Fibroblast of the aortic adventitia (primary cell): Measurements from ENCODE around the gene C2orf80. TPM values are rescaled to one million over a fixed set of nuclear protein-coding genes. Genes with fewer than 3 reads are reported as not detected.

Source experiments
- DNase-seq: peaks from one replicate; pipeline ENCODE4 v3.0.0-alpha.2; 2010; ENCODE audit warnings: low read depth
- H3K4me3 ChIP-seq: 2 replicates; pipeline ENCODE4 v1.5.1; 2011; ENCODE audit warnings: low read depth, mild to moderate bottlenecking, control low read depth, low read length, moderate library complexity
- total RNA-seq: library from RNA; depleted of rRNA; stranded (reverse); fragments of >200 nt; gene quantifications from 2 replicates; pipeline ENCODE4 v1.2.3, GENCODE V29; 2012; ENCODE audit warnings: low replicate concordance
- TF ChIP-seq, protein P1 (sequence below): IDR thresholded peaks from 2 replicates; pipeline ENCODE4 v1.5.1; 2011; ENCODE audit warnings: mild to moderate bottlenecking, low read length, control low read depth, inconsistent platforms; ENCODE audit not compliant: insufficient read depth

Gene C2orf80
- total RNA-seq, 1 donor = not detected

DNA sequence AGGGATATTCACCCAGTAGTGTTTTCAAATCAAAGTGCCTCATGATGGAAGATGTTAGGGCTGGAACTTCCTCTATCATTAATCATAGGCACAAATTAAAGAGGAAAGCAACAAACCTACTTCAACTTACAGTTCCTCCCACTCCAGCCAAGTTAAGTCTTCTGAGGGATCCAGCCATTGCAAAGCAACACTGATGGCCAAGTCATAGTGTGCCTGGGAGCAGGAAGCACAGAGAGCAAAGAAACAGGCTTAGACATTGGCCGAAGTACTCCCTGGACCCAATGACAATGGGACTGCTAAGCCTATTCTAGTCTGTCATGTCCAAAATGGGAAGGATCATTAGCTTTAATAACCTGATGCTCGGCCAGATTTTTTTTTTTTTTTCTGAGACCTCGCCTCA is 7.0 kb downstream of the C2orf80 start:
- H3K4me3 ChIP-seq = no peak overlapping the region
- TF ChIP-seq, protein P1, sequence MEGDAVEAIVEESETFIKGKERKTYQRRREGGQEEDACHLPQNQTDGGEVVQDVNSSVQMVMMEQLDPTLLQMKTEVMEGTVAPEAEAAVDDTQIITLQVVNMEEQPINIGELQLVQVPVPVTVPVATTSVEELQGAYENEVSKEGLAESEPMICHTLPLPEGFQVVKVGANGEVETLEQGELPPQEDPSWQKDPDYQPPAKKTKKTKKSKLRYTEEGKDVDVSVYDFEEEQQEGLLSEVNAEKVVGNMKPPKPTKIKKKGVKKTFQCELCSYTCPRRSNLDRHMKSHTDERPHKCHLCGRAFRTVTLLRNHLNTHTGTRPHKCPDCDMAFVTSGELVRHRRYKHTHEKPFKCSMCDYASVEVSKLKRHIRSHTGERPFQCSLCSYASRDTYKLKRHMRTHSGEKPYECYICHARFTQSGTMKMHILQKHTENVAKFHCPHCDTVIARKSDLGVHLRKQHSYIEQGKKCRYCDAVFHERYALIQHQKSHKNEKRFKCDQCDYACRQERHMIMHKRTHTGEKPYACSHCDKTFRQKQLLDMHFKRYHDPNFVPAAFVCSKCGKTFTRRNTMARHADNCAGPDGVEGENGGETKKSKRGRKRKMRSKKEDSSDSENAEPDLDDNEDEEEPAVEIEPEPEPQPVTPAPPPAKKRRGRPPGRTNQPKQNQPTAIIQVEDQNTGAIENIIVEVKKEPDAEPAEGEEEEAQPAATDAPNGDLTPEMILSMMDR = no peak
- peak; percentile 9 for DNase-seq

DNA sequence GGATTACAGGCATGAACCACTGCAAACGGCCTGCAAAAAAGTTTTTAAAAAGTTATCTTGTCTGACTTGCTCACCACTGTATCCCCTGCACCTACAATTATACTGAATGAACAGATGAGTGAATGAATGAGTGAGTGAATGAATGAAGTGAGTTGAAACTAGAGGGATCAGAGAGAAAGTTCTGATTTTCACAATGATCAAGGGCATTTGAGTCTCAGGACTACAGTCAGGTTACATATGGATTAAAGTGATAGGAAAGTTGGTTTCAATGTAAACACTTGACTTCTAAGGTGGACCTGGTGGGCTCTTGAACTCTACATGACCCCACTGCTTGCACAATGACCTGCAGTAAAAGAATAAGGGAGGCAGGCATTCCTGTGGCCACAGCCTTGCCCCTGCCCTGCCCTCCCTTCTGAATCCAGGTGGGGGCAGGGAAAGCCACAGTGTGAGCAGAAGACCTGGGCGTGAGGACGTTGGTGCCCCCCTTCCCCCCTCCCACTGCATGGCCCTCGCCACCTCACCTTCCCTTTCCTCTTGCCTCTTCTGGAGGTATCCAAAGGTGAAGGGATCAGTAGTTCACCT is 10.7 kb downstream of the C2orf80 start:
- no peak overlapping the region for H3K4me3 ChIP-seq
- TF ChIP-seq, protein P1 = no peak
- no peak for DNase-seq

GRCh38 chr2:208175840-208176153 is 14.0 kb downstream of the C2orf80 start:
- H3K4me3 ChIP-seq = no peak overlapping the region
- DNase-seq = no peak
- TF ChIP-seq, protein P1 = no peak

DNA sequence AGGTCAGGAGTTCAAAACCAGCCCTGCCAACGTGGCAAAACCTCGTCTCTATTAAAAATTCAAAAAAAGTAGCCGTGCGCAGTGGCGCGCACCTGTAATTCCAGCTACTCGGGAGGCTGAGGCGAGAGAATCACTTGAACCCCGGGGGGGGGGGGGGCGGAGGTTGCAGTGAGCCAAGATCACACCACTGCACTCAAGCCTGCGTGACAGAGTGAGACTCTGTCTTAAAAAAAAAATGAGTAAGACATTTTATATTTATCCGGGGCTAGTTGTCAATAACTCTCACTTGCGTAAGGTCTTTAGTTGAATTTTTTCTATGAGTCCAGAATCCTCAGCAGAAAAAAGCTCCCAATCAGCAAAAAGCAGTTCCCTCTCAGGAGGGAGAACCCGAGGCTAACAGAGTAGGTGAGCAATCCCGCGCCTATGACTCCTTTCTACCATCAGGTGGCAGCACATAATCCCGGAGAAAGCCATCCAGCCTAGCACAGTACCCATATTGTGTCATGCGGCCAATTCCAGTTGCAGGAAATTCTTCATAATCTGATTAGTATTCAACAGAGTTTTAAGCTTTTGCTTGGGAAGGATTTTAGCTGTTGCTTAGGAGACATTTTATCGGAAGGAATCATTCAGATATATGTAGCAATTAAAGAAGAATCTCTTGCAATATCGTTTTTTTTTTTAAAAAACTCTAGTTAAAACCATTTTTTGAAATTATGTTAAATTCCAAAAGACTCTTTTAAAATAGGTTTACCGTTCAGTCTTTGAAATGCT is 14.6 kb downstream of the C2orf80 start:
- peak; percentile 88 for DNase-seq
- TF ChIP-seq, protein P1 = peak; percentile 95

GRCh38 chr2:208174144-208174543 is 15.7 kb downstream of the C2orf80 start:
- H3K4me3 ChIP-seq = no peak overlapping the region
- TF ChIP-seq, protein P1 = no peak
- DNase-seq = no peak

More for the DNA sequence above, 14.6 kb downstream of the C2orf80 start:
- H3K4me3 ChIP-seq = no peak overlapping the region

DNA sequence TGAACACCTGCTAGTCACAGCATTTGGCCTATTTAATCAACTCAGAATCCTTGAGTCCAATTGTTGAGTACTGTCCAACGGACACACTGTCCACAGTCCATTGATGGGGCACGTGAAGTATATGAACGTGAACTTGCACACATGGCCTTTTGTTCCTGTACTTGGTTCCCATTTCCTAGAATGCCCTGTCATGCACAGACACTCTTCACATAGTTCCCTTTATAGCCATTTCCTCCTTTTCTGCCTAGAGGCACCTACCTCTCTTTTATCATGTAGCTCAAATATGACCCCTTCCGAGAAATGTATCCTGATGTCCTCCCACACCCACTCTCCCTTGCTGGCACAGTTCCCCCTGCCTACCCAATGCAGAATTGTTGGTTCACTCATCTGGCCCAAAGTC is 17.7 kb downstream of the C2orf80 start:
- no peak for DNase-seq
- TF ChIP-seq, protein P1 = no peak
- H3K4me3 ChIP-seq = no peak overlapping the region
